OCI-LY1 (cell line): ENCODE measurements around the gene NFIB.

ENCODE experiments used
- H2AFZ ChIP-seq: fragments of 200-600 bp; sonication (generic), shearing (Covaris generic); 2 replicates; pipeline ENCODE4 v1.6.0; 2014; ENCODE audit warnings: antibody characterized with exemption, mild to moderate bottlenecking, low read length
- H3F3A ChIP-seq: fragments of 200-600 bp; sonication (generic), shearing (Covaris generic); 2 replicates; pipeline ENCODE4 v1.6.0; 2014; ENCODE audit warnings: mild to moderate bottlenecking, antibody characterized with exemption, low read length, moderate library complexity; ENCODE audit not compliant: insufficient read depth
- H3K27ac ChIP-seq: fragments of 200-600 bp; sonication (generic); 2 replicates; pipeline ENCODE4 v1.5.1; 2014; ENCODE audit warnings: low read length, mixed run types, mild to moderate bottlenecking, low read depth; ENCODE audit not compliant: poor library complexity, severe bottlenecking
- H3K27me3 ChIP-seq: fragments of 200-600 bp; sonication (generic); 2 replicates; pipeline ENCODE4 v1.6.0; 2014; ENCODE audit warnings: antibody characterized with exemption, mild to moderate bottlenecking, low read length, moderate library complexity; ENCODE audit not compliant: insufficient read depth
- H3K36me3 ChIP-seq: fragments of 200-600 bp; sonication (generic); 2 replicates; pipeline ENCODE4 v1.6.1; 2014; ENCODE audit warnings: mild to moderate bottlenecking, antibody characterized with exemption, low read length, moderate library complexity, mixed read lengths; ENCODE audit not compliant: insufficient read depth
- H3K4me1 ChIP-seq: fragments of 200-600 bp; sonication (generic); 2 replicates; pipeline ENCODE4 v1.5.1; 2014; ENCODE audit warnings: mild to moderate bottlenecking, low read length, moderate library complexity; ENCODE audit not compliant: insufficient read depth, severe bottlenecking
- H3K4me2 ChIP-seq: fragments of 200-600 bp; sonication (generic), shearing (Covaris generic); 2 replicates; pipeline ENCODE4 v1.6.1; 2014; ENCODE audit warnings: low read length
- H3K4me3 ChIP-seq: fragments of 200-600 bp; sonication (generic); 2 replicates; pipeline ENCODE4 v1.5.1; 2014; ENCODE audit warnings: low read length, low read depth, mild to moderate bottlenecking, mixed read lengths; ENCODE audit not compliant: poor library complexity, severe bottlenecking
- H3K79me2 ChIP-seq: fragments of 200-600 bp; shearing (Covaris generic); 2 replicates; pipeline ENCODE4 v1.6.1; 2016; ENCODE audit warnings: mixed run types, low read length, mixed read lengths; ENCODE audit not compliant: insufficient read depth
- H3K9ac ChIP-seq: fragments of 200-600 bp; sonication (generic), shearing (Covaris generic); 2 replicates; pipeline ENCODE4 v1.6.1; 2014; ENCODE audit warnings: mild to moderate bottlenecking, low read length, mixed read lengths
- H3K9me2 ChIP-seq: fragments of 200-600 bp; sonication (generic), shearing (Covaris generic); 2 replicates; pipeline ENCODE4 v1.6.1; 2014; ENCODE audit warnings: low read depth, mild to moderate bottlenecking, low read length, mixed read lengths
- H3K9me3 ChIP-seq: fragments of 200-600 bp; shearing (Covaris generic); 2 replicates; pipeline ENCODE4 v1.6.1; 2014; ENCODE audit warnings: low read length, mixed read lengths
- H4K20me1 ChIP-seq: fragments of 200-600 bp; sonication (generic), shearing (Covaris generic); 2 replicates; pipeline ENCODE4 v1.6.0; 2016; ENCODE audit warnings: mild to moderate bottlenecking, low read length; ENCODE audit not compliant: insufficient read depth
- CTCF ChIP-seq: fragments of 200-600 bp; sonication (generic), shearing (Covaris generic); IDR thresholded peaks from 2 replicates; pipeline ENCODE4 v1.5.1; 2017; ENCODE audit warnings: mild to moderate bottlenecking, antibody characterized with exemption, low read length, moderate library complexity, mixed read lengths
- EZH2 ChIP-seq: fragments of 200-600 bp; sonication (generic), shearing (Covaris generic); IDR thresholded peaks from 2 replicates; pipeline ENCODE4 v1.8.0; 2017; ENCODE audit warnings: borderline replicate concordance, mixed run types, mild to moderate bottlenecking, antibody characterized with exemption, low read length, moderate library complexity, mixed read lengths

NFIB gene

DNA sequence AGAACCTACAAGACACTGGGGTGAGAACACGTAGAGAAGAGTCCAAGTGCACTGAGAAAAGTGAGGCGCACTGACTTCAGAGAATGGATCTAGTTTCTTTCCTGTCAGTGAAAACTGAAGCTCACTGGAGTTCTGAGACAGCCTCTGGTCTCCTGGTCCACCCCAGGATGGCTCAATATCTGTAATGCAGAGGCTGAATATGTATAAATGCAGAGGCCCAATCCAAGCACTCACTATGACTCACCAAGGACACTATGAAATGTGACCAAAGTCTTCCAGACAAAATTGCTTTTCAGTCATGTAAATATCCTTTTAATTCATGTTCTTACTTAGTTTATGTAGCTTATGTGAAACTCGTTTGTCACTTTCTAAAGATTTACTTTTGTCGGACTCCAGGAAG lies 53.8 kb downstream of the NFIB start:
- no peak overlapping the region for H2AFZ ChIP-seq
- H3K4me2 ChIP-seq = no peak overlapping the region
- H3K27me3 ChIP-seq = no peaks in the 10 kb centered on the region
- H3K9ac ChIP-seq = no peak overlapping the region
- H3K4me3 ChIP-seq = no peak overlapping the region
- no peaks in the 10 kb centered on the region for H3K79me2 ChIP-seq
- H4K20me1 ChIP-seq = no peaks in the 10 kb centered on the region
- no peaks in the 10 kb centered on the region for H3K9me3 ChIP-seq
- TF ChIP-seq CTCF (no peak), EZH2 (no peak)
- H3K36me3 ChIP-seq = no peaks in the 10 kb centered on the region; the same call in 1 of the 2 replicates
- H3K4me1 ChIP-seq = no peaks in the 10 kb centered on the region
- H3F3A ChIP-seq = no peaks in the 10 kb centered on the region
- H3K27ac ChIP-seq = no peak overlapping the region
- no peaks in the 10 kb centered on the region for H3K9me2 ChIP-seq

DNA sequence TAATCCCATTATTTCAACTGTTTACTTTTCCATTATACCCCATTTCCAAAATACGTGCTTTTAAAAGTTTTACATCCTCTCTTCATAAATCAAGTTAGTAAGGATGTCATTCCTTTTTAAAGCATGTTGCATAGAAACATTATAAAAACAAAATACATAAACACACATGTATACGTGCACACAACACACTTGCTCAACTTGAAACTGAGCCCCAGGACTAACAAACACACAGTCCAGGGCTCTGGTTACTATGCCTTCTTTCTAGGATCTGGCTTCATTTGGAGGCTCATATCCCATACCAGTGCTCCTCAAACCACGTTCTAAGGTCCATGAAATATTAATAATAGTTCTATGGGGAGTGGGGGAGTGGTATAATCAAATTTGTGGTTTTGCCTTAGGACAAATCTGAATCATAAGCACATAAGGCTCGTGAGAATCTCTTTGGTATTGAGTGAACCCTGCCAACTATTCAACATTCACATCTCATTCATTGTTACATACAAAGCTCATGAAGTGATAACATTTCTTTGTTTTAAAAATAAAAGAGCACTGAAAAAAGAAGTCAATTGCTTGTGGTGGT lies 55.2 kb downstream of the NFIB start:
- Histone ChIP-seq H2AFZ (no peak overlapping the region), H3K4me1 (no peaks in the 10 kb centered on the region), H3K36me3 (no peaks in the 10 kb centered on the region; the same call in 1 of the 2 replicates), H3K9me3 (no peaks in the 10 kb centered on the region), H3K79me2 (no peaks in the 10 kb centered on the region), H3K27me3 (no peaks in the 10 kb centered on the region), H3K9ac (no peak overlapping the region), H3K27ac (no peak overlapping the region), H3F3A (no peaks in the 10 kb centered on the region), H3K9me2 (no peaks in the 10 kb centered on the region), H3K4me3 (no peak overlapping the region), H4K20me1 (no peaks in the 10 kb centered on the region), H3K4me2 (no peak overlapping the region)
- TF ChIP-seq EZH2 (no peak), CTCF (no peak)

DNA sequence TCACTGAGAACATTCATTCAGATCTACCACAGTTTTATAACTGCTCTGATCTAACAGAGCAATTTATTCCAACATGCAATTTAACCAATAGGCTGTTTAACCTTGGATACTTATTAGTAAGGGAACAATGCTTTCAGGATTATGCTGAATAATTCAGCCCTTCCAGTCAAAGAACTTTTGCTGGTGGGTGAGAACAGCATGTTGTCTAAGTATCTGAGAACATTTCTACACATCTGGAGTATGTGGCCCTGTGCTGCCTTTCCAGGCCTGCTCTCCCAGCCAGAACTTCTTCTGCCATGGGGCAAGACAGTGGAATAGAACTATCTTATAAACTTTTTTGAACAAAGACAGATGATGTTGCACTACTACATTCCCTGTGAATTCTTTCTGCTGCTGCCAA lies 55.8 kb downstream of the NFIB start:
- H3K4me3 ChIP-seq = no peak overlapping the region
- TF ChIP-seq CTCF (no peak), EZH2 (no peak)
- H3K9me3 ChIP-seq = no peaks in the 10 kb centered on the region
- H2AFZ ChIP-seq = no peak overlapping the region
- H4K20me1 ChIP-seq = no peaks in the 10 kb centered on the region
- no peak overlapping the region for H3K4me2 ChIP-seq
- H3F3A ChIP-seq = no peaks in the 10 kb centered on the region
- H3K36me3 ChIP-seq = no peaks in the 10 kb centered on the region; the same call in 1 of the 2 replicates
- no peak overlapping the region for H3K27ac ChIP-seq
- H3K9ac ChIP-seq = no peak overlapping the region
- H3K27me3 ChIP-seq = no peaks in the 10 kb centered on the region
- H3K9me2 ChIP-seq = no peaks in the 10 kb centered on the region
- no peaks in the 10 kb centered on the region for H3K4me1 ChIP-seq
- H3K79me2 ChIP-seq = no peaks in the 10 kb centered on the region
